Measurements from ENCODE around the gene ANXA7.

GRCh38 chr10:73408978-73409521 is 4.8 kb downstream of the ANXA7 start:
- TF ChIP-seq CTCF (IDR thresholded peaks at IDR 0.05), result no peak
- no peak for TF ChIP-seq CREB1 (CRISPR knock-in tag; IDR thresholded peaks at IDR 0.05)
- no peak for TF ChIP-seq EMX1 (CRISPR knock-in tag; IDR thresholded peaks at IDR 0.05)

Measured in WTC11 (cell line).